Measurements from ENCODE around the gene CPNE5.
"Not testable (repeated sequence)": the region's sequence is repeated elsewhere in the genome, so short reads cannot be mapped to it uniquely, and the experiment has no call there.

Gene CPNE5

GRCh38 chr6:36739947-36740817 is 99.1 kb downstream of the CPNE5 start:
- DNase-seq, result no peak

GRCh38 chr6:36738108-36738507 is 101.1 kb downstream of the CPNE5 start:
- no peak for DNase-seq

- no peak for DNase-seq
Measured at GRCh38 chr6:36737043-36737785, 102.0 kb downstream of the CPNE5 start.

- no peak for DNase-seq
Measured at GRCh38 chr6:36735110-36736071, 103.9 kb downstream of the CPNE5 start.

GRCh38 chr6:36734486-36735060 is 104.7 kb downstream of the CPNE5 start:
- DNase-seq, result no peak

GRCh38 chr6:36733300-36733699 is 105.9 kb downstream of the CPNE5 start:
- no peak for DNase-seq

- DNase-seq, result no peak
Measured at GRCh38 chr6:36731622-36732310, 107.5 kb downstream of the CPNE5 start.

GRCh38 chr6:36730424-36731380 is 108.5 kb downstream of the CPNE5 start:
- DNase-seq, result no peak

- no peak for DNase-seq
Measured at GRCh38 chr6:36729161-36729524, 110.1 kb downstream of the CPNE5 start.

- no peak for DNase-seq
Measured at GRCh38 chr6:36728289-36729160, 110.7 kb downstream of the CPNE5 start.

GRCh38 chr6:36727505-36728021 is 111.7 kb downstream of the CPNE5 start:
- no peak for DNase-seq

- DNase-seq, result no peak
Measured at GRCh38 chr6:36725581-36725980, 113.7 kb downstream of the CPNE5 start.

- DNase-seq, result peak; percentile 37
Measured at GRCh38 chr6:36724514-36725390, 114.5 kb downstream of the CPNE5 start.

- DNase-seq, result not testable (repeated sequence)
Measured at GRCh38 chr6:36723992-36724391, 115.3 kb downstream of the CPNE5 start.

- DNase-seq, result no peak
Measured at GRCh38 chr6:36722879-36723278, 116.4 kb downstream of the CPNE5 start.

- no peak for DNase-seq
Measured at GRCh38 chr6:36722365-36722764, 116.9 kb downstream of the CPNE5 start.

GRCh38 chr6:36721369-36722140 is 117.7 kb downstream of the CPNE5 start:
- no peak for DNase-seq

Data from activated CD8-positive, alpha-beta memory T cell treated with anti-CD3 and anti-CD28 coated beads, Interleukin-2, amount 50 U/mL, for 4 hours (primary cell).